Endodermal cell (in vitro differentiated cells): Measurements from ENCODE around the gene ZGRF1. TPM values are rescaled to one million over a fixed set of nuclear protein-coding genes. Genes with fewer than 3 reads are reported as not detected.

Experiments
- DNase-seq: peaks from one replicate; pipeline ENCODE4 v3.0.0-alpha.2; 2017
- H3K27ac ChIP-seq: 2 replicates; pipeline ENCODE4 v1.5.1; 2013; ENCODE audit warnings: mild to moderate bottlenecking, low read depth, low read length, moderate library complexity
- H3K27me3 ChIP-seq: 2 replicates; pipeline ENCODE4 v1.6.1; 2013; ENCODE audit warnings: mild to moderate bottlenecking, low read length, moderate library complexity; ENCODE audit not compliant: insufficient read depth, control insufficient read depth, poor library complexity, severe bottlenecking
- H3K36me3 ChIP-seq: 2 replicates; pipeline ENCODE4 v1.7.0; 2013; ENCODE audit warnings: mild to moderate bottlenecking, low read length, moderate library complexity; ENCODE audit not compliant: control insufficient read depth, insufficient read depth
- H3K4me1 ChIP-seq: one replicate; pipeline ENCODE4 v1.7.0; 2013; ENCODE audit warnings: low read length; ENCODE audit not compliant: control insufficient read depth, insufficient read depth
- H3K4me3 ChIP-seq: 2 replicates; pipeline ENCODE4 v1.5.1; 2013; ENCODE audit warnings: mild to moderate bottlenecking, low read length, moderate library complexity
- H3K9ac ChIP-seq: 2 replicates; pipeline ENCODE4 v1.6.1; 2013; ENCODE audit warnings: mild to moderate bottlenecking, low read length, moderate library complexity; ENCODE audit not compliant: poor library complexity, severe bottlenecking; ENCODE audit errors: extremely low read depth
- H3K9me3 ChIP-seq: 2 replicates; pipeline ENCODE4 v1.6.1; 2013; ENCODE audit warnings: mild to moderate bottlenecking, low read length, moderate library complexity; ENCODE audit not compliant: control insufficient read depth
- H3K27ac Mint-ChIP-seq: 2 replicates; pipeline ENCODE4 v1.8.0; 2020; ENCODE audit warnings: mixed read lengths
- H3K27me3 Mint-ChIP-seq: 2 replicates; pipeline ENCODE4 v1.8.0; 2021; ENCODE audit warnings: mild to moderate bottlenecking, mixed read lengths; ENCODE audit not compliant: insufficient read depth
- H3K36me3 Mint-ChIP-seq: 2 replicates; pipeline ENCODE4 v1.8.0; 2020; ENCODE audit warnings: low read depth, mixed read lengths
- H3K4me1 Mint-ChIP-seq: 2 replicates; pipeline ENCODE4 v1.8.0; 2020; ENCODE audit warnings: mixed read lengths
- H3K4me3 Mint-ChIP-seq: 2 replicates; pipeline ENCODE4 v1.8.0; 2020; ENCODE audit warnings: mild to moderate bottlenecking, moderate library complexity, mixed read lengths
- H3K9me3 Mint-ChIP-seq: 2 replicates; pipeline ENCODE4 v1.8.0; 2020; ENCODE audit warnings: mild to moderate bottlenecking, mixed read lengths
- CTCF ChIP-seq: fragments of 200-600 bp; sonication (generic); conservative IDR thresholded peaks from 2 replicates; pipeline ENCODE4 v1.5.0; 2021; ENCODE audit warnings: antibody characterized with exemption, mild to moderate bottlenecking
- WGBS, 2 experiments: methylation state at CpG; one replicate each; pipeline versions ENCODE4 v1.1.5 to v1.1.7; 2013; ENCODE audit warnings: missing lambda C conversion rate in 2 of 2, mixed read lengths in 1 of 2; ENCODE audit not compliant: insufficient coverage in 1 of 2, insufficient read length in 1 of 2; 5-methylcytosine and 5-hydroxymethylcytosine counted together
- total RNA-seq, 2 donors: library from RNA; stranded (reverse); fragmentation: NEBNext Ultra II Directional in 1 of 2; extraction: Animal tissue kit (Norgen Biotek cat#: 25700) in 1 of 2; gene quantifications; 2 replicates in 1 of 2; 3 replicates in 1 of 2; pipeline ENCODE4 v1.2.1, GENCODE V29; 2021

The ZGRF1 gene
- total RNA-seq, 2 donors from 2014 or later = 29.1 to 57.3 TPM

- Mint-ChIP-seq H3K27ac (no peak overlapping the region), H3K27me3 (no peaks in the 10 kb centered on the region), H3K4me1 (peaks cover 28% of the 10 kb centered on the region), H3K9me3 (no peaks in the 10 kb centered on the region), H3K4me3 (no peak overlapping the region), H3K36me3 (no peaks in the 10 kb centered on the region)
- TF ChIP-seq CTCF = no peak
- Histone ChIP-seq H3K27me3 (no peaks in the 10 kb centered on the region), H3K9ac (no peak overlapping the region), H3K9me3 (no peaks in the 10 kb centered on the region), H3K4me1 (peaks cover 9% of the 10 kb centered on the region), H3K27ac (no peak overlapping the region), H3K36me3 (no peaks in the 10 kb centered on the region), H3K4me3 (no peak overlapping the region)
- no peak for DNase-seq
- WGBS, 2 experiments = 92 to 96% methylated on average over 2 of the region's 2 CpGs
Measured at GRCh38 chr4:112677519-112678091, 40.9 kb upstream of the ZGRF1 start.

- Mint-ChIP-seq H3K4me1 (peaks cover 33% of the 10 kb centered on the region), H3K27me3 (no peaks in the 10 kb centered on the region), H3K27ac (peak overlapping the region; percentile 24), H3K4me3 (no peak overlapping the region), H3K9me3 (no peaks in the 10 kb centered on the region), H3K36me3 (no peaks in the 10 kb centered on the region)
- Histone ChIP-seq H3K27me3 (no peaks in the 10 kb centered on the region), H3K9me3 (no peaks in the 10 kb centered on the region), H3K4me1 (peaks cover 9% of the 10 kb centered on the region), H3K4me3 (no peak overlapping the region), H3K9ac (no peak overlapping the region), H3K36me3 (no peaks in the 10 kb centered on the region), H3K27ac (no peak overlapping the region)
- TF ChIP-seq CTCF = no peak
- DNase-seq = no peak
- WGBS, 2 experiments = 96 to 100% methylated on average over 1 of the region's 1 CpG
Measured at GRCh38 chr4:112674376-112674775, 37.7 kb upstream of the ZGRF1 start.

- peaks cover 9% of the 10 kb centered on the region for H3K4me1 ChIP-seq
- no peaks in the 10 kb centered on the region for H3K27me3 Mint-ChIP-seq
Measured at GRCh38 chr4:112673686-112674085, 37.0 kb upstream of the ZGRF1 start.

More at GRCh38 chr4:112673686-112674085, 37.0 kb upstream of the ZGRF1 start:
- no peaks in the 10 kb centered on the region for H3K9me3 ChIP-seq
- no peak overlapping the region for H3K4me3 Mint-ChIP-seq
- H3K27ac Mint-ChIP-seq = peak overlapping the region; percentile 24
- no peak overlapping the region for H3K27ac ChIP-seq
- WGBS, 2 experiments = 80% methylated on average over 1 of the region's 1 CpG; no CpG with 5 or more reads in 1 of the 2 experiments
- no peak overlapping the region for H3K4me3 ChIP-seq
- H3K36me3 ChIP-seq = no peaks in the 10 kb centered on the region
- no peak overlapping the region for H3K9ac ChIP-seq
- DNase-seq = no peak
- H3K9me3 Mint-ChIP-seq = no peaks in the 10 kb centered on the region
- TF ChIP-seq CTCF = no peak
- peaks cover 34% of the 10 kb centered on the region for H3K4me1 Mint-ChIP-seq
- H3K27me3 ChIP-seq = no peaks in the 10 kb centered on the region
- H3K36me3 Mint-ChIP-seq = no peaks in the 10 kb centered on the region
